GM23248 (cell line): ENCODE data around the gene PRKAB1. TPM values are rescaled to one million over a fixed set of nuclear protein-coding genes. Genes with fewer than 3 reads are reported as not detected.

Source experiments
- DNase-seq: peaks from one replicate; pipeline ENCODE4 v3.0.0-alpha.2; 2015
- H2AFZ ChIP-seq: fragments of 200-600 bp; sonication (generic); 2 replicates; pipeline ENCODE4 v1.6.1; 2016; ENCODE audit warnings: antibody characterized with exemption
- H3F3A ChIP-seq: fragments of 200-600 bp; sonication (generic); 2 replicates; pipeline ENCODE4 v1.6.1; 2016; ENCODE audit warnings: mild to moderate bottlenecking, antibody characterized with exemption, mixed run types; ENCODE audit not compliant: insufficient read depth
- H3K27ac ChIP-seq: fragments of 200-600 bp; sonication (generic); 2 replicates; pipeline ENCODE4 v1.5.1; 2016; ENCODE audit warnings: mild to moderate bottlenecking
- H3K27me3 ChIP-seq: fragments of 200-600 bp; sonication (generic); replicated peaks from 2 replicates; pipeline ENCODE4 v1.6.1; 2016; ENCODE audit warnings: mild to moderate bottlenecking; ENCODE audit not compliant: insufficient read depth
- H3K36me3 ChIP-seq: fragments of 200-600 bp; sonication (generic); 2 replicates; pipeline ENCODE4 v1.6.1; 2016; ENCODE audit warnings: low read depth, mild to moderate bottlenecking
- H3K4me1 ChIP-seq: fragments of 200-600 bp; sonication (generic); 2 replicates; pipeline ENCODE4 v1.6.1; 2016; ENCODE audit warnings: mild to moderate bottlenecking; ENCODE audit not compliant: insufficient read depth
- H3K4me2 ChIP-seq: fragments of 200-600 bp; sonication (generic); one replicate; pipeline ENCODE4 v1.6.1; 2016; ENCODE audit warnings: mild to moderate bottlenecking; ENCODE audit not compliant: unreplicated experiment
- H3K4me3 ChIP-seq: fragments of 200-600 bp; sonication (generic); 2 replicates; pipeline ENCODE4 v1.5.1; 2016; ENCODE audit warnings: mild to moderate bottlenecking
- H3K79me2 ChIP-seq: fragments of 200-600 bp; sonication (generic); 2 replicates; pipeline ENCODE4 v1.6.1; 2016; ENCODE audit warnings: mild to moderate bottlenecking; ENCODE audit not compliant: insufficient read depth
- H3K9ac ChIP-seq: fragments of 200-600 bp; sonication (generic); 2 replicates; pipeline ENCODE4 v1.6.1; 2016; ENCODE audit warnings: mild to moderate bottlenecking
- H3K9me2 ChIP-seq: fragments of 200-600 bp; sonication (generic); 2 replicates; pipeline ENCODE4 v1.6.1; 2016; ENCODE audit warnings: mixed run types, mild to moderate bottlenecking, moderate library complexity; ENCODE audit not compliant: insufficient read depth
- H3K9me3 ChIP-seq: fragments of 200-600 bp; sonication (generic); one replicate; pipeline ENCODE4 v1.6.1; 2017; ENCODE audit warnings: low read depth
- H4K20me1 ChIP-seq: fragments of 200-600 bp; sonication (generic); 2 replicates; pipeline ENCODE4 v1.6.0; 2016; ENCODE audit not compliant: insufficient read depth
- EZH2 ChIP-seq: fragments of 200-600 bp; sonication (generic); IDR thresholded peaks from 2 replicates; pipeline ENCODE4 v1.6.1; 2018; ENCODE audit warnings: antibody characterized with exemption, mild to moderate bottlenecking; ENCODE audit not compliant: insufficient read depth, poor library complexity, severe bottlenecking
- EZH2phosphoT487 ChIP-seq: fragments of 200-600 bp; sonication (generic); IDR thresholded peaks from 2 replicates; pipeline ENCODE4 v1.6.1; 2018; ENCODE audit warnings: antibody characterized with exemption, moderate library complexity, mild to moderate bottlenecking, low read depth; ENCODE audit not compliant: insufficient read depth
- WGBS, 2 experiments: methylation state at CpG; one replicate each; pipeline ENCODE4 v1.1.6; 2015 to 2017; ENCODE audit warnings: low lambda C conversion rate in 2 of 2, low coverage in 1 of 2; ENCODE audit errors: missing lambda C conversion rate in 2 of 2; 5-methylcytosine and 5-hydroxymethylcytosine counted together
- in situ Hi-C: fragments of 300-500 bp; cut with MboI; formaldehyde crosslinking; loops from 2 replicates; pipeline ENCODE4 v1.15.0; 2020
- polyA plus RNA-seq: library from polyadenylated mRNA; unstranded; fragments of >200 nt; fragmentation: Nextera tagmentation; extraction: Ambion mirVana; gene quantifications from 2 replicates; pipeline ENCODE4 v1.2.1, GENCODE V29; 2016
- total RNA-seq: library from RNA; depleted of rRNA; stranded (reverse); fragments of >200 nt; shearing (Covaris generic); gene quantifications from 2 replicates; pipeline ENCODE4 v1.2.3, GENCODE V29; 2014

The PRKAB1 gene
- total and polyA plus RNA-seq, 2 experiments from 2014 or later = 19.2 to 24.7 TPM

- no peak overlapping the region for H3K4me3 ChIP-seq
- in situ Hi-C loops = no loop called here
These were observed 19.5 kb downstream of the PRKAB1 start for GRCh38 chr12:119687406-119687805.

GRCh38 chr12:119687879-119688278, 19.9 kb downstream of the PRKAB1 start:
- Histone ChIP-seq H3K9ac (no peak overlapping the region), H3K9me2 (no peaks in the 10 kb centered on the region), H3K4me1 (peaks cover 22% of the 10 kb centered on the region), H4K20me1 (no peaks in the 10 kb centered on the region), H3K4me2 (no peak overlapping the region), H3K9me3 (no peaks in the 10 kb centered on the region), H3K36me3 (no peaks in the 10 kb centered on the region), H3K27ac (no peak overlapping the region), H3K79me2 (no peaks in the 10 kb centered on the region), H3K27me3 (no peaks in the 10 kb centered on the region), H3F3A (peaks cover 20% of the 10 kb centered on the region), H2AFZ (no peak overlapping the region), H3K4me3 (no peak overlapping the region)
- TF ChIP-seq EZH2 (no peak), EZH2phosphoT487 (no peak)
- WGBS, 2 experiments = 95 to 96% methylated on average over 9 of the region's 9 CpGs
- no peak for DNase-seq
- in situ Hi-C loops = no loop called here

More at GRCh38 chr12:119687406-119687805, 19.5 kb downstream of the PRKAB1 start:
- no peak overlapping the region for H3K9ac ChIP-seq
- H3K27ac ChIP-seq = no peak overlapping the region
- no peak for DNase-seq
- H3K4me2 ChIP-seq = no peak overlapping the region
- peaks cover 19% of the 10 kb centered on the region for H3K4me1 ChIP-seq
- H3K9me3 ChIP-seq = no peaks in the 10 kb centered on the region
- no peaks in the 10 kb centered on the region for H3K36me3 ChIP-seq
- peaks cover 20% of the 10 kb centered on the region for H3F3A ChIP-seq
- no peak overlapping the region for H2AFZ ChIP-seq
- no peaks in the 10 kb centered on the region for H3K79me2 ChIP-seq
- H3K27me3 ChIP-seq = no peaks in the 10 kb centered on the region
- 84 to 89% methylated on average over 13 to 14 of the region's 14 CpGs for WGBS, 2 experiments
- H3K9me2 ChIP-seq = no peaks in the 10 kb centered on the region
- no peaks in the 10 kb centered on the region for H4K20me1 ChIP-seq
- TF ChIP-seq EZH2phosphoT487 = no peak
- TF ChIP-seq EZH2 = no peak

GRCh38 chr12:119689935-119690500, 22.1 kb downstream of the PRKAB1 start:
- H3K36me3 ChIP-seq = no peaks in the 10 kb centered on the region
- no peak overlapping the region for H3K9ac ChIP-seq
- H3K27me3 ChIP-seq = no peaks in the 10 kb centered on the region
- no peak for DNase-seq
- H2AFZ ChIP-seq = no peak overlapping the region
- no peak overlapping the region for H3K4me2 ChIP-seq
- H3K9me3 ChIP-seq = no peaks in the 10 kb centered on the region
- no peak overlapping the region for H3K4me3 ChIP-seq
- H4K20me1 ChIP-seq = no peaks in the 10 kb centered on the region
- H3K27ac ChIP-seq = no peak overlapping the region
- peaks cover 26% of the 10 kb centered on the region for H3K4me1 ChIP-seq
- H3K9me2 ChIP-seq = no peaks in the 10 kb centered on the region
- WGBS, 2 experiments = 97 to 98% methylated on average over 34 to 38 of the region's 38 CpGs
- in situ Hi-C loops = no loop called here
- TF ChIP-seq EZH2phosphoT487 (no peak), EZH2 (no peak)
- no peaks in the 10 kb centered on the region for H3K79me2 ChIP-seq
- peaks cover 26% of the 10 kb centered on the region for H3F3A ChIP-seq

- Histone ChIP-seq H3F3A (peaks cover 26% of the 10 kb centered on the region), H3K79me2 (no peaks in the 10 kb centered on the region), H3K4me2 (no peak overlapping the region), H3K36me3 (no peaks in the 10 kb centered on the region), H3K4me1 (peaks cover 26% of the 10 kb centered on the region), H2AFZ (no peak overlapping the region), H3K9me3 (no peaks in the 10 kb centered on the region), H4K20me1 (no peaks in the 10 kb centered on the region), H3K27ac (no peak overlapping the region), H3K4me3 (no peak overlapping the region), H3K9me2 (no peaks in the 10 kb centered on the region), H3K9ac (no peak overlapping the region), H3K27me3 (no peaks in the 10 kb centered on the region)
- no peak for TF ChIP-seq EZH2
- TF ChIP-seq EZH2phosphoT487 = no peak
- in situ Hi-C loops = no loop called here
- WGBS, 2 experiments = 95 to 97% methylated on average over 6 of the region's 6 CpGs
- no peak for DNase-seq
These were observed 23.4 kb downstream of the PRKAB1 start for GRCh38 chr12:119691202-119691810.
